ENCODE data around the gene RUNX1. TPM values are rescaled to one million over a fixed set of nuclear protein-coding genes. Genes with fewer than 3 reads are reported as not detected.

Gene RUNX1
- polyA plus RNA-seq, 1 of the 3 experiments (the other 2 are of a cell fraction), result 17.1 TPM

DNA sequence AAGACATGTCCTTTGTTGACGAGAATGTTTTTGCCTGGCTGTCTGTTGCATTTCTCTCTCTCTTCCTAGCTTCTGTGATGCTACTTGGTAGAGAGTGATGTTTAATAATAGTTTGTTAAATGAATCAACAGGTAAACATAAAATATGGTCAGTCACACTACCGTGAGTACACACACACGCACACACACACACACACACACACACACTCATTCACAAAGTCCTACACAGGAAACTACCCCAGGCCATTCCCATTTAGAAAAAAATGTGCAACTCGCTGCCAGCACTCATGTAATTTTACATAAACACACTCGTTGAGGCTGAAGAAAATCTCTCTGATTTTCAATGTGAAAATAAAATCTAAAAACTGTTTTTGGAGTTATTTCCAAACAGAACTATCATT, 38.7 kb downstream of the RUNX1 start:
- 78% methylated on average over 5 of the region's 5 CpGs for WGBS (ENCODE audit: low lambda C conversion rate)

More for the DNA sequence above, 38.7 kb downstream of the RUNX1 start:
- H3K4me3 ChIP-seq (ENCODE audit: low read depth in 2 of 2, low read length in 1 of 2), result no peak overlapping the region
- H3K27me3 ChIP-seq (ENCODE audit: insufficient read depth), result no peaks in the 10 kb centered on the region
- POLR2A ChIA-PET, result no interaction called here
- no peaks in the 10 kb centered on the region for H3K79me2 ChIP-seq (ENCODE audit: insufficient read depth)
- H3F3A ChIP-seq (replicated peaks; ENCODE audit: insufficient read depth), result no peaks in the 10 kb centered on the region
- H3K27ac ChIP-seq (ENCODE audit: low read depth in 2 of 2, low read length in 1 of 2), result no peak overlapping the region
- no peaks in the 10 kb centered on the region for H3K9me2 ChIP-seq
- CTCF ChIA-PET, result no interaction called here
- H3K4me1 ChIP-seq (ENCODE audit: control insufficient read depth in 1 of 2, insufficient read depth in 2 of 2, low read depth in 1 of 2, low read length in 1 of 2), result no peaks in the 10 kb centered on the region; a peak in 1 of 4 replicates
- H3K36me3 ChIP-seq (replicated peaks in 1 of 2; ENCODE audit: control insufficient read depth in 1 of 2, insufficient read depth in 2 of 2, low read length in 1 of 2), result no peaks in the 10 kb centered on the region
- H3K9me3 ChIP-seq, result no peaks in the 10 kb centered on the region
- no peak overlapping the region for H3K4me2 ChIP-seq
- H4K20me1 ChIP-seq (ENCODE audit: insufficient read depth), result no peaks in the 10 kb centered on the region
- TF ChIP-seq, protein P1, sequence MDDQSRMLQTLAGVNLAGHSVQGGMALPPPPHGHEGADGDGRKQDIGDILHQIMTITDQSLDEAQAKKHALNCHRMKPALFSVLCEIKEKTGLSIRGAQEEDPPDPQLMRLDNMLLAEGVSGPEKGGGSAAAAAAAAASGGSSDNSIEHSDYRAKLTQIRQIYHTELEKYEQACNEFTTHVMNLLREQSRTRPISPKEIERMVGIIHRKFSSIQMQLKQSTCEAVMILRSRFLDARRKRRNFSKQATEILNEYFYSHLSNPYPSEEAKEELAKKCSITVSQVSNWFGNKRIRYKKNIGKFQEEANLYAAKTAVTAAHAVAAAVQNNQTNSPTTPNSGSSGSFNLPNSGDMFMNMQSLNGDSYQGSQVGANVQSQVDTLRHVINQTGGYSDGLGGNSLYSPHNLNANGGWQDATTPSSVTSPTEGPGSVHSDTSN (IDR thresholded peaks at IDR 0.05), result no peak
- TF ChIP-seq, protein P2, sequence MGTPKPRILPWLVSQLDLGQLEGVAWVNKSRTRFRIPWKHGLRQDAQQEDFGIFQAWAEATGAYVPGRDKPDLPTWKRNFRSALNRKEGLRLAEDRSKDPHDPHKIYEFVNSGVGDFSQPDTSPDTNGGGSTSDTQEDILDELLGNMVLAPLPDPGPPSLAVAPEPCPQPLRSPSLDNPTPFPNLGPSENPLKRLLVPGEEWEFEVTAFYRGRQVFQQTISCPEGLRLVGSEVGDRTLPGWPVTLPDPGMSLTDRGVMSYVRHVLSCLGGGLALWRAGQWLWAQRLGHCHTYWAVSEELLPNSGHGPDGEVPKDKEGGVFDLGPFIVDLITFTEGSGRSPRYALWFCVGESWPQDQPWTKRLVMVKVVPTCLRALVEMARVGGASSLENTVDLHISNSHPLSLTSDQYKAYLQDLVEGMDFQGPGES (IDR thresholded peaks at IDR 0.05; ENCODE audit: low read depth, low read length), result no peak
- TF ChIP-seq, protein P3, sequence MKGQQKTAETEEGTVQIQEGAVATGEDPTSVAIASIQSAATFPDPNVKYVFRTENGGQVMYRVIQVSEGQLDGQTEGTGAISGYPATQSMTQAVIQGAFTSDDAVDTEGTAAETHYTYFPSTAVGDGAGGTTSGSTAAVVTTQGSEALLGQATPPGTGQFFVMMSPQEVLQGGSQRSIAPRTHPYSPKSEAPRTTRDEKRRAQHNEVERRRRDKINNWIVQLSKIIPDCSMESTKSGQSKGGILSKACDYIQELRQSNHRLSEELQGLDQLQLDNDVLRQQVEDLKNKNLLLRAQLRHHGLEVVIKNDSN (IDR thresholded peaks at IDR 0.05; ENCODE audit: borderline replicate concordance, low read depth), result no peak
- TF ChIP-seq SIN3A (IDR thresholded peaks at IDR 0.05; ENCODE audit: borderline replicate concordance, low read depth, low read length), result no peak
- TF ChIP-seq, protein P4, sequence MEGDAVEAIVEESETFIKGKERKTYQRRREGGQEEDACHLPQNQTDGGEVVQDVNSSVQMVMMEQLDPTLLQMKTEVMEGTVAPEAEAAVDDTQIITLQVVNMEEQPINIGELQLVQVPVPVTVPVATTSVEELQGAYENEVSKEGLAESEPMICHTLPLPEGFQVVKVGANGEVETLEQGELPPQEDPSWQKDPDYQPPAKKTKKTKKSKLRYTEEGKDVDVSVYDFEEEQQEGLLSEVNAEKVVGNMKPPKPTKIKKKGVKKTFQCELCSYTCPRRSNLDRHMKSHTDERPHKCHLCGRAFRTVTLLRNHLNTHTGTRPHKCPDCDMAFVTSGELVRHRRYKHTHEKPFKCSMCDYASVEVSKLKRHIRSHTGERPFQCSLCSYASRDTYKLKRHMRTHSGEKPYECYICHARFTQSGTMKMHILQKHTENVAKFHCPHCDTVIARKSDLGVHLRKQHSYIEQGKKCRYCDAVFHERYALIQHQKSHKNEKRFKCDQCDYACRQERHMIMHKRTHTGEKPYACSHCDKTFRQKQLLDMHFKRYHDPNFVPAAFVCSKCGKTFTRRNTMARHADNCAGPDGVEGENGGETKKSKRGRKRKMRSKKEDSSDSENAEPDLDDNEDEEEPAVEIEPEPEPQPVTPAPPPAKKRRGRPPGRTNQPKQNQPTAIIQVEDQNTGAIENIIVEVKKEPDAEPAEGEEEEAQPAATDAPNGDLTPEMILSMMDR (IDR thresholded peaks at IDR 0.05), result no peak
- no peak for TF ChIP-seq SMC3 (IDR thresholded peaks at IDR 0.05; ENCODE audit: low read depth, low read length)
- TF ChIP-seq FOSL2 (IDR thresholded peaks at IDR 0.05; ENCODE audit: borderline replicate concordance, low read depth), result no peak
- no peak for TF ChIP-seq YY1 (IDR thresholded peaks at IDR 0.05; ENCODE audit: low read depth)
- TF ChIP-seq NFIC (IDR thresholded peaks at IDR 0.05; ENCODE audit: borderline replicate concordance), result no peak
- no peak for TF ChIP-seq RFX5 (IDR thresholded peaks at IDR 0.05; ENCODE audit: low read length)
- no peak for TF ChIP-seq MEF2A (IDR thresholded peaks at IDR 0.05; ENCODE audit: borderline replicate concordance, low read depth)
- no peak for TF ChIP-seq TCF12 (IDR thresholded peaks at IDR 0.05)
- TF ChIP-seq RAD21 (IDR thresholded peaks at IDR 0.05; ENCODE audit: low read length), result no peak
- no peak for TF ChIP-seq GATA2 (CRISPR knock-in tag; IDR thresholded peaks at IDR 0.05)
- TF ChIP-seq, protein P5, sequence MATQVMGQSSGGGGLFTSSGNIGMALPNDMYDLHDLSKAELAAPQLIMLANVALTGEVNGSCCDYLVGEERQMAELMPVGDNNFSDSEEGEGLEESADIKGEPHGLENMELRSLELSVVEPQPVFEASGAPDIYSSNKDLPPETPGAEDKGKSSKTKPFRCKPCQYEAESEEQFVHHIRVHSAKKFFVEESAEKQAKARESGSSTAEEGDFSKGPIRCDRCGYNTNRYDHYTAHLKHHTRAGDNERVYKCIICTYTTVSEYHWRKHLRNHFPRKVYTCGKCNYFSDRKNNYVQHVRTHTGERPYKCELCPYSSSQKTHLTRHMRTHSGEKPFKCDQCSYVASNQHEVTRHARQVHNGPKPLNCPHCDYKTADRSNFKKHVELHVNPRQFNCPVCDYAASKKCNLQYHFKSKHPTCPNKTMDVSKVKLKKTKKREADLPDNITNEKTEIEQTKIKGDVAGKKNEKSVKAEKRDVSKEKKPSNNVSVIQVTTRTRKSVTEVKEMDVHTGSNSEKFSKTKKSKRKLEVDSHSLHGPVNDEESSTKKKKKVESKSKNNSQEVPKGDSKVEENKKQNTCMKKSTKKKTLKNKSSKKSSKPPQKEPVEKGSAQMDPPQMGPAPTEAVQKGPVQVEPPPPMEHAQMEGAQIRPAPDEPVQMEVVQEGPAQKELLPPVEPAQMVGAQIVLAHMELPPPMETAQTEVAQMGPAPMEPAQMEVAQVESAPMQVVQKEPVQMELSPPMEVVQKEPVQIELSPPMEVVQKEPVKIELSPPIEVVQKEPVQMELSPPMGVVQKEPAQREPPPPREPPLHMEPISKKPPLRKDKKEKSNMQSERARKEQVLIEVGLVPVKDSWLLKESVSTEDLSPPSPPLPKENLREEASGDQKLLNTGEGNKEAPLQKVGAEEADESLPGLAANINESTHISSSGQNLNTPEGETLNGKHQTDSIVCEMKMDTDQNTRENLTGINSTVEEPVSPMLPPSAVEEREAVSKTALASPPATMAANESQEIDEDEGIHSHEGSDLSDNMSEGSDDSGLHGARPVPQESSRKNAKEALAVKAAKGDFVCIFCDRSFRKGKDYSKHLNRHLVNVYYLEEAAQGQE (IDR thresholded peaks at IDR 0.05; ENCODE audit: low read depth, low read length), result no peak
- no peak for TF ChIP-seq MXI1 (IDR thresholded peaks at IDR 0.05; ENCODE audit: low read depth, low read length)
- TF ChIP-seq TAF1 (IDR thresholded peaks at IDR 0.05; ENCODE audit: borderline replicate concordance, low read depth, low read length), result no peak
- no peak for TF ChIP-seq RCOR1 (IDR thresholded peaks at IDR 0.05; ENCODE audit: low read length)
- H3K9ac ChIP-seq, result no peak overlapping the region
- DNase-seq, result no peak
- no peak overlapping the region for H2AFZ ChIP-seq (ENCODE audit: low read depth)
